HG02870 (cell line): Measurements from ENCODE around the gene CPN2.

Source experiments
- ATAC-seq: cut with Tn5 transposase; IDR thresholded peaks from one replicate; pipeline ENCODE4 v1.9.1; 2021; ENCODE audit warnings: mild to moderate bottlenecking, moderate library complexity; ENCODE audit not compliant: unreplicated experiment

CPN2 gene

DNA sequence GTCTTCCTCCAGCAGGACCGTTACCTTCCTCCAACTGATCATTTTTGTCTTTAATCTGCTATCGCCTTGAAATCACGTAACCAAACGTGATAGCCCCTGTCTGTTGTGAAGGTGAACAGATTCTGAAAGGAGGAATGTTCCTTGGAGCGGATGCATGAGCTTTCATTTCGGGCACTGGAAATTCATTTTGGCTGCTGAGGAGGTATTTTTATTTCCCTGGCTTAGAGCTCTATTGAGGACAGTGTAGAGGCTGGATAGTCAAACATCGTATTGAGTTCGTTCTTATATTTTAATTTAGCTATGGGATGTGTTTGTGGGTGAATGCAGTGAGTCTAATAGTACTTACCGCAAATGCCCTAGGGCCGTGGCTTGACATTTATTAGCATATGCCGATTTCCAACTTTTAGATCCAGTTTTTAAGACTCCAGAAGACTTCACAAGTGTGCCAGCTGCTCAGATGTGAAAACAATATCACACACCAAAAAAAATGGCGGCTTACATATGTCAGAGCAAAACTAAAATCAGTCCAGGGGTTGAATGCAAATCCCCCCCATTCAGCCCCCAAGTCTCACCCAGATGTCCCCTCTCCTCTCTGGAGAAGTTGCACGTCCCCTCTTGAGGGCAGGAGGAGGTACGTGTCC is 22.1 kb downstream of the CPN2 start:
- ATAC-seq, result no peak

DNA sequence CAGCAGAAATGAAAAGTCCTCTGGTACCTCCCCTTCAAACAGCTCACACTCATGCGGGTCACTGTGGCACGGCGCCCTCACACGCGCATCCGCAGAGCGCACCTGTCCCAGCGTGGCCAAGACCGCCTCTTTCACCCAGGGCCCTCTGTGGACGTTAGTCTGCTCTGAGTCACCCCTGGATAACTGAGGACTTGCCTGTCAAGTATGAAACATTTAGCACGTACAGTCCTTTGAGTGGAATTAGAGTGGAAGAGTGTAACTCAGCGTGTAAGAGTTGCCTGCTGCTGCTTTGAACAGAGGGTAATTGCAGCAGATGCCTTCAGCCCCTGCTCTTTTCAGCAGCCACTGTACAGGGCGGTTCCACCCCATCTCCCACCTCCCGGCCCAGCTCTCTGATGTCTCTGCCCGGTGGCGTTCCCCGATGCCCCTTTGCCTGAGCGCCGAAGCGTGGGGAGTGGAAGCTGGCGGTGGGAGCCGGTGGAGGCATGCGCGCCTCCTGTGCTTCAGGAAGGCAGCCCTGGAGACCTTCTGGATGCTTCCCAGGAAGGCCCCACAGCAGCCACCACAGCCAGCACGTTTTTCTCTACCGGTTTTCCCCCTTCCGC is 23.0 kb downstream of the CPN2 start:
- ATAC-seq, result no peak

DNA sequence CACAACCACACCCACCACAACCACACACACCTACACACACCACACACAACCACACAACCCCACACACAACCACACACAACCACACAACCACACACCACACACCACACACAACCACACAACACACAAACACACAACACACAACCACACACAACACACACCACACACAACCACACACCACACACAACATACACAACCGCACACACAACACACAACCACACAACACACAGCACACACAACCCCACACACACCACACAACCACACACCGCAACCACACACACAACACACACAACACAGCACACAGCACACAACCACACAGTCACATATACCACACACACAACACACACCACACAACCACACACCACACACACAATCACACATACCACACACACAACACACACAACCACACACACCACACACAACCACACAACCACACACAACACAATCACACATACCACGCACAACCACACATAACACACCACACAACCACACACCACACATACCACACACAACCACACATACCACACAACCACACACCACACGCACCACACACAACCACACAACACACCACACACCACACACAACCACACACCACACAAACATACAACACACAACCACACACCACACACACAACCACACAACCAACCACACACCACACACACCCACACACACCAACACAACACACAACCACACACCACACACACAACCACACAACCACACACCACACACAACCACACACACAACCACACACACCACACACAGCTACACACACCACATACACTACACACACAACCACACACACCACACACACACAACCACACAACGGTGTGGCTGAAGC is 23.7 kb downstream of the CPN2 start:
- no peak for ATAC-seq

DNA sequence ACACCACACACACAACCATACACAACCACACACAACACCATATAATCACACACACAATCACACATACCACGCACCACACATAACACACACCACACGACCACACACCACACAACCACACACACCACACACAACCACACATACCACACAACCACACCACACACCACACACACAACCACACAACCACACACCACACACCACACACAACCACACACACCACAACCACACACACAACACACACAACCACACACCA is 24.2 kb downstream of the CPN2 start:
- no peak for ATAC-seq

DNA sequence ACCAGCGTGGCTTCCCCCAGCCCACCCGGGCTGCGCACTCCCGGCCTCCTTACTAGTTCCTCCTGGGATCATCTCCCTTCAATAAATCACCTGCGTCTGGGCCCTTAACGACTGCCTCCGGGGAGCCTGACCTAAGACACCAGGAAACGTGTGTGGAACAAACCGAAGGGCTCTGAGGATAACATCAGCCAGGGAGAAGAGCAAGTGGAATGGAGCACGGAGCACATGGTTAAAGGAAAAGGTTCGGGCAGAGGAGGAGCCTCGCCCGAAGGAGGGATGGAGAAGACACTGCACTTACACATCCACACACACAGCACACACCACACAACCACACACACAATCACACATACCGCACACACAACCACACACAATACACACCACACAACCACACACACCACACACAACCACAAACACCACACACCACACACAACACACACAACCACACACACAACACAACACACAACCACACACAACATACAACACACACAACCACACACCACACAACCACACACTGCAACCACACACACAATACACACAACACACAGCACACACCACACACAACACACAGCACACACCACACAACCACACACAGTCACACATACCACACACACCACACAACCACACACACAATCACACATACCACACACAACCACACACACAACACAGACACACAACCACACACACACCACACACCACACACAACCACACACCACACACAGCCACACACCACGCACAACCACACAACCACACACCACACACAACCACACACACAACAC is 24.7 kb downstream of the CPN2 start:
- ATAC-seq, result no peak

DNA sequence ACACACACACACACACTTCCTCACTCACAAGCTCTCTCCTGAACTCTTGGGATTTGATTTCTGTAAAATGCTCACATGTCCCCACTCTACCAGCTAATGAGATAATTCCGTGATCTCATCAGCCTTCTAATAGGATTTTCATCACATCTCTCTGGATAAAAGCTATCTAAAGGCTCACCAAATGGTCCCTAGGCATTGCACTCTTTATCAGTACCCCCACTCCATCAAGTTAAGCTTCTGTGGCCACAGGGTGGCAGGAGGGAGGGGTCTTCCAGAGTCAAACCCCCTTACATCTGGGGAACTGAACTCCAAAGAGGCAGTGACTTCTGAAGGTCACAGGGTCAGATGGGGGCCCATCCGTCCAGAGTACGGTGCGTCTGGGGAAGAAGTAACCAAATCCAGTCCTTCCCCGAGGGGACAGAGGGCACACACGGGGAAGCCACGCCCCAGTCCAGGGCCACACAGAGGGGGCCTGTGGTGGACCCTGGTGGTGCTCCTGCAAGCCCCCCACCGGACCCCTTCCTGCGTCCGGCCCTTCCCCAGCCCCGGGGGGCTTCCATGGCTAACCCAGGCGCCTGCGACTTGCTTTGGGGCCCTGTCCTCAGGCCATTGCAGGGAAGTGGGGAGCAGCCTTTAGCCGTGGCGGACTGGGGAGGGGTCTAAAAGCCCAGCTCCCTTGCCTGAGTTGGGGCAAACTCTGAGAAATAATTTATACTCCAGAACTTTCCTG is 25.5 kb downstream of the CPN2 start:
- no peak for ATAC-seq

DNA sequence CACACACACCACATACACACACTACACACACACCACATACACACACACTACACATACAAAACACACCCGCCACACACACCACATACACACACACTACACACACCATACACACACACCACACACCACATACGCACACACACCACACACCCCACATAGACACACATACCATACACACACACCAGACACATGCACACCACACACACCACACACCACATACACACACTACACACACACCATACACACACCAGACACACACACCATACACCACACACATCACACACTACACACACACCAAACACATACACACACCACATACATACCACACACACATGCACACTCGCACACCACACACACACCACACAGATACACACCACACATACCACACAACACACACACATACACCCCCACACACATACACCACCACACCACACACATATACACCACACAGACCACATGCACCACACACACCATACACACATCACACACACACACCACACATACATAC is 26.3 kb downstream of the CPN2 start:
- ATAC-seq, result no peak

DNA sequence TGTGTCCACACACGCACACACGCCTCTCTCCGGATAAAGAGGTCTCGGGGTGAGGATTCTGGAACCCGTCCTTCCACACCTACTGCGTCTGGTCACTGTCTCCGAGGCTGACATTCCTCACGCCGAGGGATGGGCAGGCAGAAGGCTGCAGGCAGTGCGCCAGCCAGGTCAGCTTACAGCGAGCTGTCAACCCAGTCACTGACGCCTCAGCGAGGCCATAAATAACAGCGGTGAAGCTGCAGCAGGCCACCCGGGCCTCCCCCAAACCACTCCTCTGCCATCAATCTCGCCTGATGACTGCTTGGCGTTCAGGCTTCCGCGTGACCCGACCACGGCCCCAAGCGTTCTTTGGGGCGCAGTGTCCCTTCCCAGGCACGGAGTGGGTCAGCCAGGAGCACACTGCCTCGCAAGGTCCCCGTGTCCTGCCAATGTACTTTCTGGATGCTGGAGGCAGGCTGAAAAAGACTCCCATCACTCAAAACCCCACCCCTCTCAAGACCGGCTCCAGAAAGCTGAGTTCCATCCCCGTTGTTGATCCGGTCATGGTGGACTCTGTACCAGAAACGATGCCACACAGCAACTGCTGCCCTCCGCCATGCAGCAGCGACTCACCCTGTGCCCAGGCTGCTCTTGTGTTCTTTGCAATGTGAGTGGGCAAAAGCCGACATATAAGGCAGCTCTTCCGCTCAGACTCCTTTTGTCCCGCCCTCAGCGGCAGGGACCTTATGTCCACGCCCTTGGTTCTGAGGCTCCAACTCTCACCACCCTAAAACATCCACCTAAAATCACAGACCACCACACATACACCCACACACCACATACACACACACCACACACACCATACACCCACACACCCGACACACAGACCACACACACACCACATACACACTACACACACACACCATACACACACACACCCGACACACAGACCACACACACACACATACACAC is 27.1 kb downstream of the CPN2 start:
- peak; percentile 60 for ATAC-seq

DNA sequence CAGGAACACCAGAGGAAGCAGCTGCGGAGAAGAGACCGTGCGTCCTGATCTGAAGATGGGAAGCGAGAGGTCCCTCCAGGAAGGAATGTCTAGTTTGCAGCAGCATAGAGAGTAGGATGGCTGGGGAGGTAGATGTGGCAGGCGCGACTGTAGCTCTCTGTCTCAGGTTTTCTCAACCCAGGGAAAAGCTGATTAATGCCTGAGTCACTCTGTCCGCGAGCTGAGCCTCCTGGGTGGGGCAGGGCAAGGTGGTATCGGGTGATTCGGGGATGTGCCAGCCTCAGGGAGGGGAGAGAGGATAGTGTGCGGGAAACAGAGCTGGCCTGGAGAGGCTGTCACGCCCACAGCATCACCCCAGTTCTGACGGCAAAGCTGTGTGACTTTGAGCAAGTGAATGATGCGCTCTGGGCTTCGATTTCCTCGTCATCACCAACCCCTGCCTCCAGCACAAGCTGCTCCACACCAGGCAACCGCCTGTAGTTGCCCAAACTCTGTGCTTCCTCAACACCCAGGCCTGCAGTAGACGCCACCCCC is 28.4 kb downstream of the CPN2 start:
- ATAC-seq, result no peak

DNA sequence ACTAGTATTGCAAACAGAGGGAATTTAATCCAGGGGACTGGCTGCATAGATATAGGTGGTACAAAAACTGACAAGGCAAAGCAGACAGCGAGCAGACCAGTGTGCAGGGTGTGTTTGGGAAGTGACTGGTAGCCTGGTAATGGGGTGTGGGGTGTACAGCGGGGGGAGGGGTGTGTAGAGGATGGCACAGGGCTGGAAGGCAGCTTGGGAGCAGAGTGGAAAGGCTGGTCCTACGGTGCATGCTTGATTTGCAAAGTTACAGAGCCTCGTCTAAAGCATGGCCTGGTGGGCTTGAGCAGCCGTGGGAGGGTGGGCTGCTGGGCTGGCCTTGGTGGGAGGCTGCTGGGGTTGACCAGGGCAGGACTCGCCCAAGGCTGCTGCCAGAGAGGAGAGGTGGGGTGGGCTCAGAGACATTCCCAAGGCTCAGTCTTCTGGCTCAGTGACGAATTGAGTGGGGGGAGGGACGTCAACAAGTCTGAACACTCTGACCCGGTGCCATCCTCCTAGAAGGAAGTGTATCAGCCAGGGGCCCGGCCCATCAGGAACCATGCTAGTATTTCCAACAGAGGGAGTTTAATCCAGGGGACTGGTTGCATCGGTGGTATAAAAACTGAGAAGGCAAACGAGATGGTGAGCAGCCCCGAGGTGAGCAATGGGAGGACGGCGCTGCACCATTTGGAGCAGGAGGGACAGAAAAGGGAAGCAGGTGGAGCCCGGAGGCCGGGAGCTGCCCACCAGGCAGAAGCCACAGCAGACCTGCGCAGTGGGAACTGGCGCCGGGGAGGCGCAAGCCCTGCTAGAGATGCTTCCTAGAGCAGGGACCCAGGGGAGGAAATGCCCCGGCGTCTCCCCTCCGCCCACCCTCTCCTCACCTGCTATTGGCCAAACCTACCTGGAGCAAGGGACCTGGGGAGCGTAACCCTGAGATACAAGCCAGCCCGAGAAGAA is 29.2 kb downstream of the CPN2 start:
- ATAC-seq, result no peak

DNA sequence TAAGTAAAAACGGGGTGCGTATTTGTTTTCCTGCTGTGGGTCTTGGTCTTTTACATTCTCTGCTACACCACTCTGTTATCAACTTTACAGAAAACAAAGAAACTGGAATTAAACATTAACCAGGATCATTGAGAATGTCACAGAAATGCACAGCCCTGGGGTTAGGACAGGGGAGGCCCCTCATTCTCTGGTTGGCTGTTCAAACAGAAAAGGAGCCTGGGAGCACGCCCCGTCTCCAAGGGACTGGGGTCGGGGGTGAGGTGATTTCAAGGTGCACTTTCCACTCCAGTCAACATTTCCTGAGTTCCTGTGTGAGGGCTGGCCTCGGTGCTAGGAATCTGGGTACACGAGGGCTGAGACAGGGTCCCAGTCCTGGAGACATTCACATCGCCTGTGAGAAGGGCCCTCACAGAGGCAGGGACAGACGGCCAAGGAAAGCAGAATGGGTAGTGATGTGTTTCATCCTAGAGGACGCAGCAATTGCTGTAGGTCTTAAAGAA is 30.3 kb downstream of the CPN2 start:
- ATAC-seq, result no peak

DNA sequence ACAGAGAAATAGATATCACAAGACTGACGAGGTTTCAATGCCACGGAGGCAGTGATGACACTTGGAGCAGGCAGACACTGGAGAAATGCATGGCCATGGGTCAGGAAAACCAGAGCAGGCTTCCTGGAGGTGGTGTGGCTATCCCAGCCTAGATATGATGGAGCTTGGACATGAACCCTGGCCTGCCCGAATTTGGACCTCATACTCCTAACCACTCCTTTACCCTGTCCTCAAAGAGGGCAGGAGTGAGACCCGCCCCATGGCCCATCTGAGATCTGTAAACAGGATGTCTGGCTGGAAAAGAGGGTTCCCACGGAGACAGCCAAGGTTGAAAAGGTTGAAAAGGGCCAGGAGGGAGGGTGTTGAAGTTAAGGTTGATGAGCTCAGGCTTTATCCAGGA is 31.0 kb downstream of the CPN2 start:
- ATAC-seq, result no peak

DNA sequence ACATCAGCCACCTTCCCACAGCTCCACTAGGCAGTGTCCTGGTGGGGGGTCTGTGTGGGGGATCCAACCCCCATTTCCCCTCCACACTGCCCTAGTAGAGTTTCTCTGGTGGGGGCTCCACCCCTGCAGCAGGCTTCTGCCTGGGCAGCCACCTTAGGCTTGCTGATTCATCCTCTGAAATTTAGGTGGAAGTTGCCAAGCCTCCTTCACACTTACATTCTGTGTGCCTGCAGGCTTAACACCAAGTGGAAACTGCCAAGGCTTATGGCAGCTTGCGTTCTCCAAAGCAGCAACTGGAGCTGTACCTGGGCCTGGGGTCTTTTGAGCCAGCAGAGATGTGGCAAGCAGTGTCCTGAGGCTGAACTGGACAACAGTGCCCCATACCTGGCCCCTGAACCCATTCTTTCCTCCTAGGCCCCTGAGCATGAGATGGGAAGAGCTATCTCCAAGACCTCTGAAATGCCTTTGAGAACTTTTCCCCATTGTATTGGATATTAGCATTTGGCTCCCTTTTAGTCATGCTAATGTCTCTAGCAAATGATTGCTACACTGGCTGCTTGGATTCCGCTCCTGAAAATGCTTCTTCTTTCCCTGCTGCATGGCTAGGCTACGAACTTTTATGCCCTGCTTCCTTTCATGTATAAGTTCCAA is 32.5 kb downstream of the CPN2 start:
- no peak for ATAC-seq

DNA sequence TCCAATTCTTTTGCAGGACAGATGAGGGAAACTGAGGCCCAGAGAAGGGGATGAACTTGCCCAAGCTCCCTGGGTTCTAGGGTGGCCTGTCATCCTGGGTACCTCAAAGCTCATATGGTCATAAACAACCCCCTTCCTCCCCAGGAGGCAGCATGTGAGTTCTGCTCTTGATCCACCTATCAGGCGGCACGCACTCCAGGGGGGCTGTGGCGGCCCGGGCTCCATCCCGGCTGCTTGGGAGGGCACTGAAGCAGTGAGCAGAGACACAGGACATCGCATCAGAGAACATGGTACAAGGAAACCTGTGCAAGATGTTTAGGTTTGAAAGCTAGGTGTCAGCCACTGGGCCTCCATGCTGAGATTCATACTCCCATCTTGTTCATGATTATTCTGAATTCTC is 34.2 kb downstream of the CPN2 start:
- no peak for ATAC-seq

DNA sequence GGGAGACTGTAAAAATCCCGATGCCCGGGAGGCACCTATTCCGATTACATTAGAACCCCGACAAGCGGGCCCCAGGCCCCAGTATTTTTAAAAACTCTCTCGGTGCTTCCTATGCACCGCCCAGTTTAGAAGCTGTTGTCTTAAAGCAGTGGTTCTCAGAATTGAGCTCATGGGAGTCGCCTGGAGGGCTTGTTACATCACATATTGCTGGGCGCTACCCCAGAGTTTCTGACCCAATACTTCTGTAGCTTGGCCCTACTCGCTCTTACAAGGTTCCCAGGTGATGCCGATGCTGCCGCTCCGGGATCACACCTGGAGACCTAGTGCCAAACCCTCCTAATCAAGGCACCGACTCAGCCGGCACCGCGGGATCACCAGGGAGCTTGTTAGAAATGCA is 35.2 kb downstream of the CPN2 start:
- peak; percentile 12 for ATAC-seq

DNA sequence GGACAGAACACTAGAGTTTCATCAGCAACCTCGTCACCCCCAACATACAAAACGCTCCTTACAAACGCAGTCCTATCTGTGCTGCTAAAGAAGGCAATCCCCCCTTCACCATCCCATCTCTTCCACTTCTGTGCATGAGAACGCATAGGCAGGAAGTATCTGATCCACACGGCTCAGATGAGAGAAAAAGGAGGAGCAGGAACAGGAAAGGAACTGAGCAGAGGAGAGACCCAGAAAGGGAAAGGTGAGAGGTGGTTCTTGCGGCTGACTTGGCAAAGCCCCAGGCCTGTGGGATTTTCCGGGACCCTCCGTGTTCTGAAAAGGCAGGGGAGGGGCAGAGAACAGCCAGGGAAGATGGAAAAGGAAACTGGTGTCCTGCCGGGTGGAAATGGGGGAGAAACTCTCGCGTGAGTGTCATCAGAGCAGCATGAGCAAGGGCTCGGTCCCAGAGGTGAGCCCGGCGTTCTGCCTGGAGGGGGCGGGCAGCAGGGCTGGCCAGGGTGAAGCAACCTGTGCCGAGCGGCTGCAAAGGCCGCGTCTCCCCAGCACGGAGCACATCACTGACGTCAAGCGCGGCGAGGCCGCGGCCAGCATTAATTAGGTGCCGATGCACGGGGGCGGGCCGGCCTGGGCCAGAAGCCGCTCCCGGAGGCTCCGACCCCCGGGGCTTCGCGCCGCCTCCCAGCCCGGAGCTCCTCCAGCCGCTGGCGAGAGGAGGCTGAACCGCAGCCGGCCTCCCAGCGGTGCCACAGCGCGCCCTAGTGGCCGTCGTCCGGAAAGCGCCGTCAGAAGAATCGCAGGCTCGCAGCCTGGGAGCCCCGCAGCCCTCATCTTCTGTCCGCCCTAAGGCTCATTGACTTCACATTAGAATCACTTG is 35.8 kb downstream of the CPN2 start:
- peak; percentile 71 for ATAC-seq
